Measurements from ENCODE around the gene SPEF2.
"Not testable (repeated sequence)": the region's sequence is repeated elsewhere in the genome, so short reads cannot be mapped to it uniquely, and the experiment has no call there.

SPEF2 gene

GRCh38 chr5:35819668-35820067, 202.0 kb downstream of the SPEF2 start:
- no peak for DNase-seq (ENCODE audit: low spot score)

GRCh38 chr5:35820735-35821134, 203.1 kb downstream of the SPEF2 start:
- no peak for DNase-seq (ENCODE audit: low spot score)

GRCh38 chr5:35821513-35821912, 203.8 kb downstream of the SPEF2 start:
- no peak for DNase-seq (ENCODE audit: low spot score)

- DNase-seq (ENCODE audit: low spot score), result no peak
These were observed 204.8 kb downstream of the SPEF2 start for GRCh38 chr5:35822511-35822910.

- DNase-seq (ENCODE audit: low spot score), result no peak
These were observed 205.9 kb downstream of the SPEF2 start for GRCh38 chr5:35823347-35824098.

- DNase-seq (ENCODE audit: low spot score), result no peak
These were observed 208.4 kb downstream of the SPEF2 start for GRCh38 chr5:35826056-35826455.

- no peak for DNase-seq (ENCODE audit: low spot score)
These were observed 208.9 kb downstream of the SPEF2 start for GRCh38 chr5:35826554-35826953.

GRCh38 chr5:35828082-35828598, 210.5 kb downstream of the SPEF2 start:
- DNase-seq (ENCODE audit: low spot score), result no peak

GRCh38 chr5:35830587-35830986, 212.9 kb downstream of the SPEF2 start:
- DNase-seq (ENCODE audit: low spot score), result no peak

GRCh38 chr5:35832762-35833161, 215.1 kb downstream of the SPEF2 start:
- no peak for DNase-seq (ENCODE audit: low spot score)

- DNase-seq (ENCODE audit: low spot score), result no peak
These were observed 215.6 kb downstream of the SPEF2 start for GRCh38 chr5:35833224-35833623.

- DNase-seq (ENCODE audit: low spot score), result no peak
These were observed 218.4 kb downstream of the SPEF2 start for GRCh38 chr5:35835796-35836742.

GRCh38 chr5:35838370-35839042, 220.8 kb downstream of the SPEF2 start:
- DNase-seq (ENCODE audit: low spot score), result no peak

GRCh38 chr5:35842856-35843255, 225.2 kb downstream of the SPEF2 start:
- no peak for DNase-seq (ENCODE audit: low spot score)

GRCh38 chr5:35845508-35845907, 227.8 kb downstream of the SPEF2 start:
- DNase-seq (ENCODE audit: low spot score), result not testable (repeated sequence)

- DNase-seq (ENCODE audit: low spot score), result no peak
These were observed 229.8 kb downstream of the SPEF2 start for GRCh38 chr5:35847491-35847890.

- no peak for DNase-seq (ENCODE audit: low spot score)
These were observed 230.3 kb downstream of the SPEF2 start for GRCh38 chr5:35847961-35848360.

- DNase-seq (ENCODE audit: low spot score), result no peak
These were observed 232.2 kb downstream of the SPEF2 start for GRCh38 chr5:35849860-35850259.

- no peak for DNase-seq (ENCODE audit: low spot score)
These were observed 233.5 kb downstream of the SPEF2 start for GRCh38 chr5:35850967-35851680.

- no peak for DNase-seq (ENCODE audit: low spot score)
These were observed 234.5 kb downstream of the SPEF2 start for GRCh38 chr5:35852084-35852734.

GRCh38 chr5:35852773-35853172, 235.1 kb downstream of the SPEF2 start:
- DNase-seq (ENCODE audit: low spot score), result no peak
